Activated CD8-positive, alpha-beta memory T cell treated with anti-CD3 and anti-CD28 coated beads, Interleukin-2, amount 50 U/mL, for 48 hours (primary cell): ENCODE measurements around the gene ADGRG2.
"Not testable (repeated sequence)": the region's sequence is repeated elsewhere in the genome, so short reads cannot be mapped to it uniquely, and the experiment has no call there.

Source experiments
- DNase-seq: peaks from one replicate; pipeline ENCODE4 v3.0.0-alpha.2; 2020

ADGRG2 gene

GRCh38 chrX:19086102-19086772 is 36.0 kb downstream of the ADGRG2 start:
- DNase-seq: no peak

GRCh38 chrX:19085666-19086065 is 36.6 kb downstream of the ADGRG2 start:
- no peak for DNase-seq

DNA sequence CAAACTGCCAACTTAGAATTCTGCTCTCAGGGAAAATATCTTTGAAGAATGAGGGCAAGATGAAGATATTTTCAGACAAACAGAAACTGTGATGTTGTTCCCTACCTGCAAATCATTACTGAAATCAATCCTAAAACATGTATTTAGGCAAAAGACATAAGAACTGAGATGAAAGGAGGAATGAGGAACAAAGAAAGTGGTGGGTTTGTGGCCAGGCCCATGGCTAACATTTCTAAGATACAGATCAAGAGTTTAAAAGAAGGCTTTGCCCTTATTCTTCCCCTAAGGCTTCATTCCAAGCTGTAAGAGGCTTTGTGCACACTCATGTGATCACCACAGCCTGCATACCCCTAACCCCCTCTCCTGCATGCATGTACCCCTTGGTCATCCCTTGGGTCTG is 46.5 kb downstream of the ADGRG2 start:
- DNase-seq: no peak

DNA sequence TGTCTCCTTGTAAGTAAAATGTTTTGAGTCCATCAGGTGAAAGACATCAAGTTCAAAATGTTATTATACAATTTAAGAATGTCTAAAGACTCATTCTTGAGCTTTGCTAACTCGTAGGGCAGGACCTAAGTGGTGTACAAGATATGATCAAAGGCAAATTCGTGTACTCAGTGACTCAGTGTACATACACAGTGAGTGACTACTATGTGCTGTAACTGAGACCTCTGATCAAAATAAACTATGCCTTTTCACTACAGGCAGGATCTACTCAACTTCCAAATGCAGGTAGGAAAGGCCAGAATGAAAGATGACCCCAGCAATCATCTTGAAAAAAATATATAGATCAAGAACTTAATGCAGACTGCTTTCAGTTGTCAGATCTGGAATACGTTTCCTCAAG is 49.9 kb downstream of the ADGRG2 start:
- DNase-seq: no peak

DNA sequence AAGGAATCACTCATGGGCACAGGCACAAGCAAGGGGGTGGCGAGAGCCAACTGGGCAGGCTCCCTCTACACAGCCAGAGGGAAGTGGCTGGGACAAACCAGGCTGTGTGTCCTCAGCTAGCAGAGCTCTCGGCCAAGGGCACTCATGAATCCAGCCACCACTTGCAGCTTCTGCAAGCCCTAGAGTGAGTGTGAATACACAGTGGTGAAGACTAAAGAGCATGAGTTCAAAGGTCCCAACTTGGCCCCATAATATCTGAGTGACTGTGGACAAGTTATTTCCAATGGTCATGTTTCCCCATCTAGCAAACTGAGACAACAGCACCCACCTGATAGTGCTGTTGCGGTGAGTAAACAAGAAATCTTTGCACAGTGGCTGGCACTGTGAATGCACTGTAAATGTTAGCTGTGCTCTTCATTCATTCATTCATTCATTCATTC is 51.7 kb downstream of the ADGRG2 start:
- DNase-seq: no peak

DNA sequence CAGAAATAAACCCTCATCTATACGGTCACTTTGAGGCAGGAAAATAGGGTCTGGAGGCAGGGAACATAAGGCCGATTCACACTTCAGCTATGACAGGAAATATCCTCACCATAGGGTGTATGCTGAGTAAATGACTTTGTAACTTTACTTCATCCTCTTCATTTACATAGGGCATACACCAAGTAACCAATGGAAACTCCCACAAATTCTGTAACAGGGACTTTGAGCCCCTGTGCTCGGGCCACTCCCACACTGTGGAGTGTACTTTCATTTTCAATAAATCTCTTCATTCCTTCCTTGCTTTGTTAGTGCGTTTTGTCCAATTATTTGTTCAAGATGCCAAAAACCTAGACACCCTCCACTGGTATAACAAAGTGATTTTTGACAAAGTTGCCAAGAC is 55.3 kb downstream of the ADGRG2 start:
- DNase-seq: not testable (repeated sequence)

GRCh38 chrX:19065535-19065934 is 56.7 kb downstream of the ADGRG2 start:
- DNase-seq: no peak

DNA sequence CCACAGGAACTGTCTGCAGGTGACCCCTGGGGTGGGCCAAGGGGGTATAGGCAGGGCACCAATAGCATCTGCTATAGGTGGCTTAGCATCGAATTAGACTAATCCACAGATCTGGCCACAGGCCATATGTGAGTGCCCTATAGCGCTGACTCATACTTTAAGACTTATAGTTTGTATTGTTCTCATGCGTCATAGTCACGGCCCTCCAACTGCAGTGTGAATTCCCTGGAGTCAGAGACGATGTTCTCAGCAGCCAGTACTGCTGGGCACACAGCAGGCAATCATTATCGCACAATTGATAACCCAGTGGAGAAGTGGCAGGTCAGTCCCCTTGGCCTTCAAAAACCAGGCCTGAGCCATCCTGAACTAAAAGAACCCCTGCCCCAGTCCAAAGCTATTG is 58.1 kb downstream of the ADGRG2 start:
- DNase-seq: no peak

- no peak for DNase-seq
These were observed 59.2 kb downstream of the ADGRG2 start for GRCh38 chrX:19063030-19063429.

DNA sequence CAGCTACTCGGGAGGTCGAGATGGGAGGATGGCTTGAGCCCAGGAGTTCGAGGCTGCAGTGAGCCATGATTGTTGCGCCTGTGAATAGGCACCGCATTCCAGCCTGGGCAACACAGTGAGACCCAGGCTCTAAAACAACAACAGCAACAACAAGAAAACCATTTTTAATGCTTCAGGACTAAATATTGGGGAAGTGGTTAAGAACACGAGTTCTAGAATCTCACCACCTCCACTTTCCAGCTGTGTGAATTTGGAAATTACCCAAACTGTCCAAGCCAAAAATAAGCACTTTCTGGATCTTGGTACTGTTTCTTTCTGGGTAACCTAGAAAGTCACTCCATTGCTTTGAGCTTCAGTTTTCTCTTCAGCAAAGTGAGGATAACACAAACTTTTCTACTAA is 63.2 kb downstream of the ADGRG2 start:
- DNase-seq: no peak

DNA sequence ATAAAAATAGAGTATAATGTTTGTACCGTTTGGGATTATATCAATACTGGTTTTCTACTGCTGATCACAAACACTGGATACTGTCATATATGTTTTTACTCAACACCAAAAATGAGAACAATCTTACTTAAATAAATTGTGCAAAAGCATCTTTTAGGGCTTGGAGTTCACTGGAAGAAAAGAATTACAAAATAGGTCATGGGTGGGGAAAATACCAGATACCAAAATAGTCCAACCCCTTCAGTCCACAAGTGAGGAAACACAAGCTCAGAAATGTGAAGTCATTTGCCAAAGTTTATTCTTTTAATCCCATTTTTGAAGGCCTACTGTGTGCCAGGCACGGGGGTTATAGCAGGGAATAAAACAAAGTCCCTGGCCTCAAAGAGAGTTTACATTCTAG is 64.4 kb downstream of the ADGRG2 start:
- no peak for DNase-seq

- no peak for DNase-seq
These were observed 73.2 kb downstream of the ADGRG2 start for GRCh38 chrX:19049110-19049509.

DNA sequence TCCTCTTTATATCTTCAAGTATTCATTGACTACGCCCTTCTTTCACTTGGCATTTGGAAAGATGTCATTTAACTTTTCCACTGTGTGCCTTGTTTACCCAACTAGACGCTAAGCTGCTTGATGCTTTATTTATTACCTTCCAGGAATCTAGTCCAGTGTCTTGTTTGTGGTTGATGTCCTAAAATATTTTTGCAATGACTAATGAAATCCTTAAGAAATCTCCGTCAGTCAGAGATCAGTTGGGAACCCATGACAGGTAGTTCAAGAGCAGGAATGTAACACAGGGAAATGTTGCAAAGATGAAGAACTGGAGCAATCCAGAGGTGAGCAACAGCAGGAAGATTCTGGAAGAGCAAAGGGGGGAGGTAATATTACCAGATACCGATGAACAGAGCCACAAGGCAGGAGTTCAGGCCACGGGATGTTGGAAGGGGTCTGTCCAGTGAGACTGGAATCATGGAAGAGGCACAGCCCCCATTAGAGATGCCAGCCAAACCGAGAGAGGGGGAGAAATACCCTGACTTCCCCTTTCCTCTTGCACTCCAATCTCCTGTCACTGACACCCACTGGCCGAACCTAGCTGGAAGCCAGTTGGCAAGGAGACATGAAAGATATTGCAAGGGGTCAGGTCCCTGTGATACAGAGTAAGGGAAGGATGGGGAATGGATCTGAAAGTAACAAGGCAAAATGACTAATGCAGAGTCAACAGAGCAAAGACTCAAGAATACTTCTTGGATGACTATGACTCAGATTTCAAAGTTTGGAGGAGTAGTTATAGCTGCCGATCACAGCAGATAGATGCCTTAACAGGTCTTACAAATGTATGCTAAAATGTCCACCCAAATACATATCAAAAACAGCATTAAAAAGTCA is 75.7 kb downstream of the ADGRG2 start:
- DNase-seq: no peak

DNA sequence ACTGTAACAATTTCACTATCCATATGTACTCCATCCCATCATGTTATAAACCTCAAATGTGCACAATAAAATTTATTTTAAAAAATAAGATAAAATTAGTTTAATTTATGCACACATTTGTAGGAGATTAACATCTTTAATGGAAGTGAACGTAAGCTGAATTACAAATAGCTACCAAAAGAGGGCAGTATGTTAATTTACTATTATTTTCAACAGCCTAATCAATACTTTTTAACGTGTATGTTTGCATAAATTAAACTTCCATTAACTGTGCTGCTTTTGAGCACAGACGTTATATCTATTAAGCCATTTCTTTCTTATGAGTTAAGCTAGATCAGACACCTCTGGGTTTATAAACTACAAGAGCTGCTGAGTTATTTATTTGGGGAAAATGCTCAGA is 81.9 kb downstream of the ADGRG2 start:
- DNase-seq: no peak

DNA sequence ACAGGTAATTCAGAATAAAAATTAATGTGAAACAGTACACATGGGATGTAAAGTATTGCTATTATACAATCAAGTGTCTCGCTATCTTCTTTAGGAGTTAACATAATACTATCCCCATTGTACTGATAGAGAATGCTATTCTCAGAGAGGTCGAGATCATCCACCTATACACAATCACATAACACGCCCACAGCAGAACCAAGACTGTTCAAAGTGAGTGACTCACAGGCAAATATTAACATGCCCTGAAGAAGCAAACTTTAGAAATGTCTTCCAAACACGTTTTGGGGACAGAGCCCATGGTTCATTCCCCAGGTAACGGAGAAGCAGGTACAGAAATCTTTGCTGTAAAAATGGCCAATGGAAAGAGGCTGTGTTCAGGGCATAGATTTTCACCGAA is 88.2 kb downstream of the ADGRG2 start:
- DNase-seq: no peak

GRCh38 chrX:19030805-19031204 is 91.5 kb downstream of the ADGRG2 start:
- DNase-seq: no peak

- DNase-seq: no peak
These were observed 93.7 kb downstream of the ADGRG2 start for GRCh38 chrX:19028560-19028959.

DNA sequence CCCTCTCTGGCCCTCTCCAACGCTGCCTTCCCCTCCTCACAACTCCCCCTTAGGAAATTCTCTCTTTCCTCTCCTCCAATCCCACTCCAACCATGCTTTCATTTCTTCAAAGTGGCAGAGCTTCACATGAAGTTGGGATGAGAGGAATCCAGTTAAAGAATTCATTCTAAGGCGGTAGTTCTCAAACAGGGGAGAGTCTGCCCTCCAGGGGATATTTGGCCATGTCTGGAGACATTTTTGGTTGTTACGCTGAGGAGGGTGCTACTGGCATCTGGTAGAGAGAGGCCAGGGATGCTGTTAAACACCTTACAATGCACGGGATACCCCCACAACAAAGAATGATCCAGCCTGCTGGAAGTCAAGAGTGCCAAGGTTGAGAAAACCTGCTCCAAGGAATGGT is 97.9 kb downstream of the ADGRG2 start:
- no peak for DNase-seq

- DNase-seq: no peak
These were observed 102.3 kb downstream of the ADGRG2 start for GRCh38 chrX:19019996-19020395.

DNA sequence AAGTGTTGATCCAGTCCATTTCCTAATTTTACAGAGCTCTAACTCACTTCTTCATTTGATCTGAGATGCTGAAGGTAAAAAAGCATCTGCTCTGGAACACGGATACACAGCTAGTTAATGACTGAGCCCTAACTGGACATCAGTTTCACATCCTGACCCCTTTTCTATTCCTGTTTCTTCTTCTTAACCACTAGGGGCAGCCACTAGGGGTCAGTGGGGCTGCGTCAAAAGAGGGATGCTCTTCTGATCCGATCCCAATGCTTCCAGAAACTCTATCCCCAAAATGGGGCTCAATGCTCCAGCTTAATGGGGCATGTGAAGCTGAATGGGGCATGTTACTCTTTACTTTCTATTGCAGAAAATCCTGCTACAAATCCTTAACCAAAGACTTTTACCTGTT is 105.0 kb downstream of the ADGRG2 start:
- no peak for DNase-seq

DNA sequence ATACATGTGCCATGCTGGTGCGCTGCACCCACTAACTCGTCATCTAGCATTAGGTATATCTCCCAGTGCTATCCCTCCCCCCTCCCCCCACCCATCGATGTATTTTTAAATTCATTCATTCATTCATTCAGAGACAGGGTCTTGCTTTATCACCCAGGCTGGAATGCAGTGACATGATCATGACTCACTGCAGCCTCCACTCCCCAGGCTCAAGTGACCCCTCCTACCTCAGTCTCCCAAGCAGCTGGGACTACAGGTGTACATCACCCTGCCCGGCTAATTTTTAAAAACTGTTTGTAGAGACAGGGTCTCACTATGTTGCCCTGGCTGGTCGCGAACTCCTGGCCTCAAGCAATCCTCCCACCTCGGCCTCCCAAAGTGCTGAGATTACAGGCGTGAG is 105.7 kb downstream of the ADGRG2 start:
- not testable (repeated sequence) for DNase-seq

DNA sequence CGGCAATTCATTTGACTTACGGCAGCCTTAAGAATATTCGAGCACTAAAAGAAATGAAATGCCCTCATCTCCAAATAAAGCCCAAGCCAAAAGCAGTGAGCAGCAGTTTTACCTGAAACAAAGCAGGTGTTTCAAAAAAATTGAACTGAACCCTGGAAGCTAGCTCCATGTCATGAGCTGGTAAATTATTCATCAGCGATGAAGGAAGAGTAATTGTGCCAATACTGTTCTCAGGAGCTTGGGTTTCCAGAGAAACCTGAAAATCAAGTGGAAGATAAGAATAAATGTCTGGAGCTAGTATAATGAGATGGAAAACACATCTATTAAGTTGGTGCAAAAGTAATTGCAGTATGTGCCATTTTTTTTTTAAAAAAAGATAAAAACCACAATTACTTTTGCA is 114.4 kb downstream of the ADGRG2 start:
- DNase-seq: no peak

DNA sequence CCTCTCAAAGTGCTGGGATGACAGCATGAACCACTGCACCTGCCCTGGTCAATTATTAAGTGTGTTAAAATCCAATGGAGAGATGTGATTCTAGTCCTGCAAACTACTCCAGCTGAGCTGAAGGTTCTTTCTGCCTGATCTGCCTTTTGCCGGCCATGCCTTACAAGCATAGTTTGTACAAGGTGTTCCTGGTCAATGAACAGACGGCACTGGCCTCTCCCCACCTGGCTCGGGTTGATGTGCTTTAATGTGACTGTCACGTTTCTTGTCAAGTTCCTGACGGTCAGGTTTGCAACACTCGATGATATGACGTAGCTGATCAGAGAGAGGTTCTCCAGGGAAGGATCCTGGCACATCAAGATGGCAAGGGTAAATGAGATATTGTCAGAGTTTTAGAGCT is 115.3 kb downstream of the ADGRG2 start:
- DNase-seq: no peak

GRCh38 chrX:19005909-19006308 is 116.4 kb downstream of the ADGRG2 start:
- no peak for DNase-seq

GRCh38 chrX:19003756-19004155 is 118.5 kb downstream of the ADGRG2 start:
- no peak for DNase-seq
